Lung (tissue), 12 donors: ENCODE results near the gene DCAF4L1. TPM values are rescaled to one million over a fixed set of nuclear protein-coding genes. Genes with fewer than 3 reads are reported as not detected.
A peak's percentile ranks its signal among the peaks of the same experiment; 100 is the strongest.

Source experiments
- ATAC-seq: fragments of 200-7000 bp; cut with Tn5 transposase; one replicate; pipeline ENCODE4 v1.9.1; 2020; ENCODE audit warnings: moderate number of reproducible peaks; ENCODE audit not compliant: insufficient read depth, low FRiP score
- DNase-seq, 3 donors: peaks; one replicate each; pipeline ENCODE4 v3.0.0-alpha.2; 2013 to 2017
- H3K27ac ChIP-seq, 2 donors: one replicate each; pipeline ENCODE4 v1.5.1; 2013; ENCODE audit warnings: mild to moderate bottlenecking in 2 of 2, moderate library complexity in 2 of 2, control low read depth in 1 of 2, inconsistent platforms in 1 of 2, low read depth in 1 of 2, low read length in 1 of 2
- H3K27me3 ChIP-seq, 3 donors: one replicate each; pipeline ENCODE4 v1.5.1; 2013; ENCODE audit warnings: low read length in 2 of 3; ENCODE audit not compliant: control insufficient read depth in 3 of 3, insufficient read depth in 3 of 3
- H3K36me3 ChIP-seq, 4 donors: one replicate each; pipeline ENCODE4 v1.5.1; 2013; ENCODE audit warnings: low read length in 4 of 4, mild to moderate bottlenecking in 1 of 4, moderate library complexity in 1 of 4; ENCODE audit not compliant: control insufficient read depth in 4 of 4, insufficient read depth in 4 of 4
- H3K4me1 ChIP-seq, 5 donors: one replicate each; pipeline ENCODE4 v1.5.1; 2013; ENCODE audit warnings: low read length in 5 of 5, mild to moderate bottlenecking in 2 of 5, moderate library complexity in 1 of 5; ENCODE audit not compliant: control insufficient read depth in 5 of 5, insufficient read depth in 5 of 5
- H3K4me3 ChIP-seq: one replicate; pipeline ENCODE4 v1.5.1; 2013; ENCODE audit warnings: mild to moderate bottlenecking, control low read depth, moderate library complexity
- H3K9ac ChIP-seq, 2 donors: one replicate each; pipeline ENCODE4 v1.5.1; 2013; ENCODE audit warnings: low read length in 2 of 2, control low read depth in 1 of 2; ENCODE audit not compliant: insufficient read depth in 1 of 2
- H3K9me3 ChIP-seq, 4 donors: one replicate each; pipeline ENCODE4 v1.5.1; 2013; ENCODE audit warnings: low read length in 3 of 4, mild to moderate bottlenecking in 1 of 4, moderate library complexity in 1 of 4; ENCODE audit not compliant: control insufficient read depth in 4 of 4, insufficient read depth in 3 of 4
- CTCF ChIP-seq: IDR thresholded peaks from 2 replicates; pipeline ENCODE4 v1.5.1; 2012; ENCODE audit warnings: mild to moderate bottlenecking; ENCODE audit errors: control extremely low read depth, extremely low read depth
- WGBS, 2 donors: extraction: QIAGEN DNeasy Blood & Tissue Kit; methylation state at CpG; one replicate each; pipeline ENCODE4 v1.1.7; 2013; 5-methylcytosine and 5-hydroxymethylcytosine counted together
- polyA plus RNA-seq, 2 donors: library from polyadenylated mRNA; stranded (reverse); fragments of 200-250 nt; gene quantifications; one replicate each; pipeline ENCODE4 v1.2.1, GENCODE V29; 2013
- total RNA-seq, 2 donors: library from RNA; depleted of rRNA in 1 of 2; stranded (reverse); fragments of >200 nt in 1 of 2; gene quantifications; one replicate each; pipeline ENCODE4 v1.2.1, GENCODE V29; 2014 to 2021
- donor health status: control.
- donor health status: control.
- donor health status: Bipolar disorder and iron deficiency.
- donor health status: healthy.
- donor health status: DM: yes; HTN: yes; CAD: no.

The DCAF4L1 gene
- total and polyA plus RNA-seq, 4 donors: 0.11 to 0.43 (median 0.22) TPM

- DNase-seq (no peak), ATAC-seq (no peak)
- TF ChIP-seq CTCF: no peak
- Histone ChIP-seq H3K36me3 (peaks cover 3 to 26% (median 4%) of the 10 kb centered on the region in 4 donors), H3K27ac (no peak overlapping the region), H3K9ac (no peak overlapping the region), H3K4me3 (no peak overlapping the region), H3K4me1 (peaks cover 5 to 13% (median 7%) of the 10 kb centered on the region in 5 donors), H3K27me3 (no peaks in the 10 kb centered on the region), H3K9me3 (no peaks in the 10 kb centered on the region)
- 47 to 53% methylated on average over 3 of the region's 3 CpGs for WGBS, 2 donors
Observed at GRCh38 chr4:41939016-41939626, 42.4 kb upstream of the DCAF4L1 start.

GRCh38 chr4:41940834-41941233 lies 40.7 kb upstream of the DCAF4L1 start:
- ATAC-seq (no peak), DNase-seq (no peak)
- no peak overlapping the region for H3K9ac ChIP-seq
- H3K36me3 ChIP-seq: peaks cover 3 to 26% (median 4%) of the 10 kb centered on the region in 4 donors
- H3K4me3 ChIP-seq: no peak overlapping the region
- no peaks in the 10 kb centered on the region for H3K9me3 ChIP-seq
- no peak for TF ChIP-seq CTCF
- H3K27ac ChIP-seq: no peak overlapping the region
- no peaks in the 10 kb centered on the region for H3K27me3 ChIP-seq
- peaks cover 5 to 11% (median 7%) of the 10 kb centered on the region in 5 donors for H3K4me1 ChIP-seq

- no peak for TF ChIP-seq CTCF
- Histone ChIP-seq H3K9me3 (no peaks in the 10 kb centered on the region), H3K27me3 (no peaks in the 10 kb centered on the region), H3K27ac (no peak overlapping the region), H3K9ac (no peak overlapping the region), H3K4me1 (peaks cover 0 to 4% (median 0%) of the 10 kb centered on the region in 5 donors), H3K36me3 (peaks cover 0 to 22% (median 4%) of the 10 kb centered on the region in 4 donors), H3K4me3 (no peak overlapping the region)
- no peak for ATAC-seq
- DNase-seq: peak in 2 of 3 donors; percentile 52 to 64
- 90 to 95% methylated on average over 2 of the region's 2 CpGs for WGBS, 2 donors
Observed at GRCh38 chr4:41943506-41943905, 38.0 kb upstream of the DCAF4L1 start.

- Histone ChIP-seq H3K36me3 (peaks cover 0 to 20% (median 3%) of the 10 kb centered on the region in 4 donors), H3K9ac (no peak overlapping the region), H3K27ac (no peak overlapping the region), H3K9me3 (no peaks in the 10 kb centered on the region), H3K4me3 (no peak overlapping the region), H3K4me1 (peaks cover 0 to 4% (median 0%) of the 10 kb centered on the region in 5 donors), H3K27me3 (no peaks in the 10 kb centered on the region)
- DNase-seq (peak in 1 of 3 donors; percentile 8), ATAC-seq (no peak)
- TF ChIP-seq CTCF: no peak
Observed at GRCh38 chr4:41944089-41944488, 37.5 kb upstream of the DCAF4L1 start.
